Upper lobe of left lung (tissue), 4 donors: Measurements from ENCODE around the gene ZER1.

Source experiments
- CTCF ChIP-seq, 6 experiments: fragments of 450-650 bp in 4 of 6; fragments of 200-600 bp in 2 of 6; sonication (generic) in 2 of 6; IDR thresholded peaks; one replicate each; pipeline ENCODE4 v1.5.1; 2016 to 2019; ENCODE audit warnings: antibody characterized with exemption in 6 of 6
- EP300 ChIP-seq, 4 donors: sonication (generic); formaldehyde crosslinking; IDR thresholded peaks; one replicate each; pipeline ENCODE4 v1.5.1; 2017; ENCODE audit warnings: antibody characterized with exemption in 4 of 4, control low read depth in 2 of 4
- POLR2A ChIP-seq, 4 donors: fragments of 450-650 bp; IDR thresholded peaks; one replicate each; pipeline ENCODE4 v1.5.1; 2016 to 2017; ENCODE audit warnings: antibody characterized with exemption in 4 of 4, mild to moderate bottlenecking in 2 of 4
- POLR2AphosphoS5 ChIP-seq, 2 donors: sonication (generic); formaldehyde crosslinking; IDR thresholded peaks; one replicate each; pipeline ENCODE4 v1.5.1; 2017; ENCODE audit warnings: antibody characterized with exemption in 2 of 2

GRCh38 chr9:128733256-128733655 is 38.5 kb downstream of the ZER1 start:
- TF ChIP-seq CTCF (IDR thresholded peaks at IDR 0.05) (peak in 4 of 6 experiments; percentile 35 to 65 (median 52)), POLR2A (IDR thresholded peaks at IDR 0.05) (no peak), POLR2AphosphoS5 (IDR thresholded peaks at IDR 0.05) (no peak), EP300 (IDR thresholded peaks at IDR 0.05) (no peak)
